ENCODE data around the gene LHB.

DNA sequence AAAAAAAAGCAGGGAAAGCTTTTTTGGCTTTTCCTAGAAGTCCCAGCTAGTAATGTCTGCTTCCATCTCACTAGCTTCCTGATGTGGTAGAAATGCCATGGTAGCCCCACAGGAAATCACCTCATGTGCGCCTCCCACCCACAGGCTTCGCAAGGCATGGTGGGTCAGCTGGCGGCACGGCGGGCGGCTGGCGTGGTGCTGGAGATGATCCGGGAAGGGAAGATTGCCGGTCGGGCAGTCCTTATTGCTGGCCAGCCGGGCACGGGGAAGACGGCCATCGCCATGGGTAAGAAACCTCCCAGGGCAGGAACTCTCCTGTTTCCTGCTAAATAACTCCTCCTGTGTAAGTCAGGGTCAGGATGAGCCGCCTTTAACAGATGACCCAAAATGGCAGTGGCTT is 12.8 kb downstream of the LHB start:
- TF ChIP-seq, protein P1, sequence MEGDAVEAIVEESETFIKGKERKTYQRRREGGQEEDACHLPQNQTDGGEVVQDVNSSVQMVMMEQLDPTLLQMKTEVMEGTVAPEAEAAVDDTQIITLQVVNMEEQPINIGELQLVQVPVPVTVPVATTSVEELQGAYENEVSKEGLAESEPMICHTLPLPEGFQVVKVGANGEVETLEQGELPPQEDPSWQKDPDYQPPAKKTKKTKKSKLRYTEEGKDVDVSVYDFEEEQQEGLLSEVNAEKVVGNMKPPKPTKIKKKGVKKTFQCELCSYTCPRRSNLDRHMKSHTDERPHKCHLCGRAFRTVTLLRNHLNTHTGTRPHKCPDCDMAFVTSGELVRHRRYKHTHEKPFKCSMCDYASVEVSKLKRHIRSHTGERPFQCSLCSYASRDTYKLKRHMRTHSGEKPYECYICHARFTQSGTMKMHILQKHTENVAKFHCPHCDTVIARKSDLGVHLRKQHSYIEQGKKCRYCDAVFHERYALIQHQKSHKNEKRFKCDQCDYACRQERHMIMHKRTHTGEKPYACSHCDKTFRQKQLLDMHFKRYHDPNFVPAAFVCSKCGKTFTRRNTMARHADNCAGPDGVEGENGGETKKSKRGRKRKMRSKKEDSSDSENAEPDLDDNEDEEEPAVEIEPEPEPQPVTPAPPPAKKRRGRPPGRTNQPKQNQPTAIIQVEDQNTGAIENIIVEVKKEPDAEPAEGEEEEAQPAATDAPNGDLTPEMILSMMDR (IDR thresholded peaks at IDR 0.05), result no peak
- TF ChIP-seq EZH2 (IDR thresholded peaks at IDR 0.05; ENCODE audit: borderline replicate concordance, insufficient read depth, low read depth, low read length, poor library complexity, severe bottlenecking), result no peak

Measured in B cell (primary cell).